ENCODE data around the gene ANKRD7.

The ANKRD7 gene, protein sequence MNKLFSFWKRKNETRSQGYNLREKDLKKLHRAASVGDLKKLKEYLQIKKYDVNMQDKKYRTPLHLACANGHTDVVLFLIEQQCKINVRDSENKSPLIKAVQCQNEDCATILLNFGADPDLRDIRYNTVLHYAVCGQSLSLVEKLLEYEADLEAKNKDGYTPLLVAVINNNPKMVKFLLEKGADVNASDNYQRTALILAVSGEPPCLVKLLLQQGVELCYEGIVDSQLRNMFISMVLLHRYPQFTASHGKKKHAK

GRCh38 chr7:118224521-118224920, at the start of gene ANKRD7:
TSS of gene ANKRD7 (plus strand) at chr7:118224704. CDS start at chr7:118224831, 127 bp downstream.
- no peaks in the 10 kb centered on the region for H3K27me3 ChIP-seq (ENCODE audit: insufficient read depth, low read depth)
- no peak within 1 kb of the TSS for H3K9ac ChIP-seq
- H3K4me1 ChIP-seq (ENCODE audit: low read depth, poor library complexity, severe bottlenecking): no peaks in the 10 kb centered on the region
- H3K79me2 ChIP-seq (ENCODE audit: insufficient read depth, low read depth): no peaks in the 10 kb centered on the region
- H4K20me1 ChIP-seq (ENCODE audit: insufficient read depth): no peaks in the 10 kb centered on the region
- H3K4me2 ChIP-seq: no peak within 1 kb of the TSS
- no peak within 1 kb of the TSS for H3K4me3 ChIP-seq (IDR thresholded peaks at IDR 0.05; ENCODE audit: insufficient read depth, low read depth, low read length)
- no peak for TF ChIP-seq CTCF (conservative IDR thresholded peaks at IDR 0.05; ENCODE audit: low read depth, low read length)
- no peaks in the 10 kb centered on the region for H3K36me3 ChIP-seq (ENCODE audit: insufficient read depth)
- H2AFZ ChIP-seq (ENCODE audit: low read depth): no peak within 1 kb of the TSS
- H3K27ac ChIP-seq: no peak within 1 kb of the TSS

DNA sequence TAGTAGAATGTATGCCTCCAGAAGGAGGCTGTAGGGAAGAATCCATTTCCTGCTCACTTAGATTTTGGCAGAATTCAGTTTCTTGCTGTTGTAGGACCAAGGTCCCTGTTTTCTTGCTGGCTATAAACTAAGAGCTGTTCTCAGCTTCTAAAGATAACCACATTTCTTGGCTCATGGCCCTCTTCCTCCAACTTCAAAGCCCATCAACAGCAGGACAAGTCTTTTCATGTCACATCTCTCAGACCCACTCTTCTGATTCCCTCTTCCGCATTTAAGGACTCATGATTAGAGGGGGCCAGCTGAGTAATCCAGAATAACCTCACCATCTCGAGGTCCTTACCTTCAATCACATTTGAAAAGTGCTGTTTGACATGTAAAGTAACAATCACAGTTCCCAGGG, 48.8 kb upstream of the ANKRD7 start:
- Histone ChIP-seq H3K4me2 (no peak overlapping the region), H3K9ac (no peak overlapping the region), H3K27ac (no peak overlapping the region), H3K4me1 (ENCODE audit: low read depth, poor library complexity, severe bottlenecking) (no peaks in the 10 kb centered on the region), H4K20me1 (ENCODE audit: insufficient read depth) (no peaks in the 10 kb centered on the region), H3K27me3 (ENCODE audit: insufficient read depth, low read depth) (no peaks in the 10 kb centered on the region), H3K36me3 (ENCODE audit: insufficient read depth) (no peaks in the 10 kb centered on the region), H2AFZ (ENCODE audit: low read depth) (no peak overlapping the region), H3K4me3 (IDR thresholded peaks at IDR 0.05; ENCODE audit: insufficient read depth, low read depth, low read length) (no peak overlapping the region), H3K79me2 (ENCODE audit: insufficient read depth, low read depth) (no peaks in the 10 kb centered on the region)
- TF ChIP-seq CTCF (conservative IDR thresholded peaks at IDR 0.05; ENCODE audit: low read depth, low read length): no peak

GRCh38 chr7:118179191-118179590, 45.3 kb upstream of the ANKRD7 start:
- no peak overlapping the region for H3K4me3 ChIP-seq (IDR thresholded peaks at IDR 0.05; ENCODE audit: insufficient read depth, low read depth, low read length)
- H3K4me1 ChIP-seq (ENCODE audit: low read depth, poor library complexity, severe bottlenecking): peaks cover 6% of the 10 kb centered on the region
- H4K20me1 ChIP-seq (ENCODE audit: insufficient read depth): no peaks in the 10 kb centered on the region
- no peak overlapping the region for H3K27ac ChIP-seq
- no peak for TF ChIP-seq CTCF (conservative IDR thresholded peaks at IDR 0.05; ENCODE audit: low read depth, low read length)
- no peaks in the 10 kb centered on the region for H3K36me3 ChIP-seq (ENCODE audit: insufficient read depth)
- H2AFZ ChIP-seq (ENCODE audit: low read depth): no peak overlapping the region
- no peaks in the 10 kb centered on the region for H3K27me3 ChIP-seq (ENCODE audit: insufficient read depth, low read depth)
- H3K79me2 ChIP-seq (ENCODE audit: insufficient read depth, low read depth): peaks cover 2% of the 10 kb centered on the region; the same call in 1 of the 2 replicates
- no peak overlapping the region for H3K9ac ChIP-seq
- no peak overlapping the region for H3K4me2 ChIP-seq

DNA sequence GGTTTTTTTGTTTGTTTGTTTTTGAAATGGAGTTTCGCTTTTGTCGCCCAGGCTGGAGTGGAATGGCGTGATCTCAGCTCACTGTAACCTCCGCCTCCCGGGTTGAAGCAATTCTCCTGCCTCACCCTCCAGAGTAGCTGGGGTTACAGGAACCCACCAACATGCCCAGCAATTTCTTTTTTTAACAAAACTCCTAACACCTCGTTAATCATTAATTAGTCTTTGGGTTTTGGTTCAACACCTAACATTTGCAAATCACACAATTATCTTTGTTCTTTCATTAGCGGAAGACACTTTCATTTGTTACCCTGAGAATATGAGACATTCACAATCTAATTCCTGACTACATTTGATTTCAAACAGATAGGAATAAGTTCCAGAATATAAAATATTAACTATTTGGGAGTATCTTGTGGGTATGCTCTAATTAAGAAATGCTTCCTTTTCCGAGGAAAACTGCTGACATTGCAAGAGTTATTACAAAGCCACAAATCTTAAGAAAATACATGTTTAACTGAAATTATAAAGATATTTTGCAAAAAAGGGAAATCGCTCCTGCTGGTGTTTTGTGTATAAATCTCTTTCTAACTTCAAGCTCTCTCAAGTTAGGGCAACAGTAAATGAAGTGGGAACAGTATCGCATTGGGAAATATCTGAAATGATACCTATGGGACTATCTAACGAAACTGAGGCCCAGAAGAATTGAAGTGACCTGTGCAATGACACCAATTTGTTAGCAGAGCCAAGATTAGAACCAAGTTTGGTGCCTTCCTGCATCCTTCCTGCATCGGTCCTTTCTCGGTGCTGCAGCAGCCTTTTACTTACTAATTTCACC, 41.7 kb upstream of the ANKRD7 start:
- peak overlapping the region; percentile 85 for H3K27ac ChIP-seq
- peak overlapping the region; percentile 84 for H3K9ac ChIP-seq
- no peaks in the 10 kb centered on the region for H3K27me3 ChIP-seq (ENCODE audit: insufficient read depth, low read depth)
- peaks cover 38% of the 10 kb centered on the region for H3K79me2 ChIP-seq (ENCODE audit: insufficient read depth, low read depth)
- no peak overlapping the region for H3K4me3 ChIP-seq (IDR thresholded peaks at IDR 0.05; ENCODE audit: insufficient read depth, low read depth, low read length)
- peaks cover 30% of the 10 kb centered on the region for H3K4me1 ChIP-seq (ENCODE audit: low read depth, poor library complexity, severe bottlenecking)
- H3K4me2 ChIP-seq: peak overlapping the region; percentile 65
- no peak for TF ChIP-seq CTCF (conservative IDR thresholded peaks at IDR 0.05; ENCODE audit: low read depth, low read length)
- no peaks in the 10 kb centered on the region for H4K20me1 ChIP-seq (ENCODE audit: insufficient read depth)
- peak overlapping the region; percentile 57 for H2AFZ ChIP-seq (ENCODE audit: low read depth)
- peaks cover under 1% of the 10 kb centered on the region; the same call in 1 of the 2 replicates for H3K36me3 ChIP-seq (ENCODE audit: insufficient read depth)

Data from KMS-11 (cell line).